Vagina (tissue), 2 donors: ENCODE measurements around the gene TSEN2. TPM values are rescaled to one million over a fixed set of nuclear protein-coding genes. Genes with fewer than 3 reads are reported as not detected.
"Not testable (repeated sequence)": the region's sequence is repeated elsewhere in the genome, so short reads cannot be mapped to it uniquely, and the experiment has no call there.

Experiments
- DNase-seq, 2 donors: peaks; one replicate each; pipeline ENCODE4 v3.0.0-alpha.2; 2017; ENCODE audit errors: extremely low spot score in 2 of 2
- H3K27ac ChIP-seq: fragments of 200-600 bp; sonication (generic); one replicate; pipeline ENCODE4 v1.5.1; 2019
- H3K27me3 ChIP-seq: fragments of 200-600 bp; sonication (generic); one replicate; pipeline ENCODE4 v1.5.1; 2019
- H3K36me3 ChIP-seq, 2 donors: fragments of 200-600 bp; sonication (generic); one replicate each; pipeline ENCODE4 v1.5.1; 2017 to 2019
- H3K4me1 ChIP-seq: fragments of 200-600 bp; sonication (generic); one replicate; pipeline ENCODE4 v1.5.1; 2019
- H3K4me3 ChIP-seq, 2 donors: fragments of 200-600 bp; sonication (generic); 1 replicate in 1 of 2; 2 replicates in 1 of 2; pipeline ENCODE4 v1.5.1; 2016 to 2019
- H3K9me3 ChIP-seq: fragments of 200-600 bp; sonication (generic); one replicate; pipeline ENCODE4 v1.5.1; 2019
- CTCF ChIP-seq, 3 experiments: fragments of 450-650 bp in 2 of 3; fragments of 200-600 bp in 1 of 3; sonication (generic) in 1 of 3; IDR thresholded peaks; one replicate each; pipeline ENCODE4 v1.5.1; 2017 to 2019; ENCODE audit warnings: antibody characterized with exemption in 3 of 3, mild to moderate bottlenecking in 2 of 3, moderate library complexity in 2 of 3
- POLR2A ChIP-seq, 2 donors: fragments of 450-650 bp; IDR thresholded peaks; one replicate each; pipeline ENCODE4 v1.6.1; 2017; ENCODE audit warnings: antibody characterized with exemption in 2 of 2, mild to moderate bottlenecking in 2 of 2, moderate library complexity in 2 of 2
- POLR2AphosphoS5 ChIP-seq, 2 donors: sonication (generic); formaldehyde crosslinking; IDR thresholded peaks; one replicate each; pipeline ENCODE4 v1.9.0; 2017; ENCODE audit warnings: antibody characterized with exemption in 2 of 2, mild to moderate bottlenecking in 2 of 2, low read depth in 1 of 2; ENCODE audit not compliant: insufficient read depth in 1 of 2
- intact Hi-C: fragments of 100-400 bp; cut with DNase I; formaldehyde crosslinking; loops from one replicate; pipeline ENCODE4 v1.15.1; 2023
- total RNA-seq: library from RNA; depleted of rRNA; stranded (reverse); fragments of >200 nt; gene quantifications from one replicate; pipeline ENCODE4 v1.2.3, GENCODE V29; 2016

TSEN2 gene
- total RNA-seq, 1 donor from 2014 or later = 16.0 TPM

- Histone ChIP-seq H3K4me1 (no peaks in the 10 kb centered on the region), H3K27ac (no peak overlapping the region), H3K27me3 (no peaks in the 10 kb centered on the region), H3K4me3 (no peak overlapping the region), H3K36me3 (no peaks in the 10 kb centered on the region), H3K9me3 (no peaks in the 10 kb centered on the region)
- no peak for TF ChIP-seq POLR2AphosphoS5 (IDR thresholded peaks at IDR 0.05; ENCODE audit: insufficient read depth in 1 of 2, low read depth in 1 of 2)
- TF ChIP-seq POLR2A (IDR thresholded peaks at IDR 0.05) = no peak
- TF ChIP-seq CTCF (IDR thresholded peaks at IDR 0.05) = no peak
- intact Hi-C loops = no loop called here
- DNase-seq = no peak
Observed at GRCh38 chr3:12467746-12468145, 16.5 kb upstream of the TSEN2 start.

GRCh38 chr3:12468276-12468675, 16.0 kb upstream of the TSEN2 start:
- no peaks in the 10 kb centered on the region for H3K4me1 ChIP-seq
- H3K9me3 ChIP-seq = no peaks in the 10 kb centered on the region
- no peak for TF ChIP-seq CTCF (IDR thresholded peaks at IDR 0.05)
- TF ChIP-seq POLR2A (IDR thresholded peaks at IDR 0.05) = no peak
- no peaks in the 10 kb centered on the region for H3K36me3 ChIP-seq
- intact Hi-C loops = no loop called here
- no peak overlapping the region for H3K27ac ChIP-seq
- no peak overlapping the region for H3K4me3 ChIP-seq
- DNase-seq = no peak
- no peaks in the 10 kb centered on the region for H3K27me3 ChIP-seq

GRCh38 chr3:12468757-12469156, 15.5 kb upstream of the TSEN2 start:
- Histone ChIP-seq H3K9me3 (no peaks in the 10 kb centered on the region), H3K4me3 (no peak overlapping the region), H3K27ac (no peak overlapping the region), H3K4me1 (no peaks in the 10 kb centered on the region), H3K27me3 (no peaks in the 10 kb centered on the region), H3K36me3 (no peaks in the 10 kb centered on the region)
- no peak for DNase-seq
- intact Hi-C loops = no loop called here
- TF ChIP-seq POLR2AphosphoS5 (IDR thresholded peaks at IDR 0.05; ENCODE audit: insufficient read depth in 1 of 2, low read depth in 1 of 2) (no peak), POLR2A (IDR thresholded peaks at IDR 0.05) (no peak), CTCF (IDR thresholded peaks at IDR 0.05) (no peak)

GRCh38 chr3:12469222-12469621, 15.1 kb upstream of the TSEN2 start:
- H3K36me3 ChIP-seq, DNase-seq, H3K4me1 ChIP-seq, H3K4me3 ChIP-seq, H3K27ac ChIP-seq, H3K9me3 ChIP-seq, H3K27me3 ChIP-seq, intact Hi-C loops: not testable (repeated sequence)

- intact Hi-C loops = no loop called here
- no peaks in the 10 kb centered on the region for H3K36me3 ChIP-seq
- TF ChIP-seq POLR2AphosphoS5 (IDR thresholded peaks at IDR 0.05; ENCODE audit: insufficient read depth in 1 of 2, low read depth in 1 of 2) = no peak
- TF ChIP-seq CTCF (IDR thresholded peaks at IDR 0.05) = no peak
- TF ChIP-seq POLR2A (IDR thresholded peaks at IDR 0.05) = no peak
- H3K27ac ChIP-seq = no peak overlapping the region
- no peaks in the 10 kb centered on the region for H3K4me1 ChIP-seq
- H3K27me3 ChIP-seq = no peaks in the 10 kb centered on the region
- no peak for DNase-seq
- no peak overlapping the region for H3K4me3 ChIP-seq
- H3K9me3 ChIP-seq = no peaks in the 10 kb centered on the region
Observed at GRCh38 chr3:12470111-12470510, 14.2 kb upstream of the TSEN2 start.

- Histone ChIP-seq H3K9me3 (no peaks in the 10 kb centered on the region), H3K27me3 (no peaks in the 10 kb centered on the region), H3K4me3 (no peak overlapping the region), H3K4me1 (peaks cover 1% of the 10 kb centered on the region), H3K36me3 (no peaks in the 10 kb centered on the region), H3K27ac (no peak overlapping the region)
- intact Hi-C loops = no loop called here
- no peak for TF ChIP-seq POLR2AphosphoS5 (IDR thresholded peaks at IDR 0.05; ENCODE audit: insufficient read depth in 1 of 2, low read depth in 1 of 2)
- no peak for TF ChIP-seq POLR2A (IDR thresholded peaks at IDR 0.05)
- TF ChIP-seq CTCF (IDR thresholded peaks at IDR 0.05) = no peak
- DNase-seq = no peak
Observed at GRCh38 chr3:12470680-12471079, 13.6 kb upstream of the TSEN2 start.
